DMS53 treated with DMSO at 0.1 percent for 48 hours (cell line): ENCODE results near the gene IPO5.
A peak's percentile ranks its signal among the peaks of the same experiment; 100 is the strongest.
"Not testable (repeated sequence)": the region's sequence is repeated elsewhere in the genome, so short reads cannot be mapped to it uniquely, and the experiment has no call there.

ENCODE experiments used
- DNase-seq: peaks from one replicate; lab custom pipeline; 2025; ENCODE audit not compliant: unreplicated experiment; lab: John Stamatoyannopoulos, UW

IPO5 gene

DNA sequence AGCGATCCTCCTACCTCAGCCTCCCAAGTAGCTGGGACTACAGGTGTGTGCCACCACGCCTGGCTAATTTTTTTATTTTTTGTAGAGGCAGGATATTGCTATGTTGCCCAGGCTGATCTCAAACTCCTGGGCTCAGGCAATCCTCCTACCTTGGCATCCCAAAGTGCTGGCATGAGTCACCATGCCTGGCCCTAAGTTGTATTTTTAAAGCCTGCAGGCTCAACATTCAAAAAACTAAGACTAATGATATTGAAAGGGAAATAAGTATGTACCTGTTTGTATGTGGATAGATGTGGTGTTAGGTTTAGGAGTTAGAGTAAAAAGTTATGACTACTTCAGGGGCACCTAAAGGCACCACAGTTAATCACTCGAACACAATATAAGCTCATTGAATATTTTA is 5.4 kb upstream of the IPO5 start:
- no peak for DNase-seq

DNA sequence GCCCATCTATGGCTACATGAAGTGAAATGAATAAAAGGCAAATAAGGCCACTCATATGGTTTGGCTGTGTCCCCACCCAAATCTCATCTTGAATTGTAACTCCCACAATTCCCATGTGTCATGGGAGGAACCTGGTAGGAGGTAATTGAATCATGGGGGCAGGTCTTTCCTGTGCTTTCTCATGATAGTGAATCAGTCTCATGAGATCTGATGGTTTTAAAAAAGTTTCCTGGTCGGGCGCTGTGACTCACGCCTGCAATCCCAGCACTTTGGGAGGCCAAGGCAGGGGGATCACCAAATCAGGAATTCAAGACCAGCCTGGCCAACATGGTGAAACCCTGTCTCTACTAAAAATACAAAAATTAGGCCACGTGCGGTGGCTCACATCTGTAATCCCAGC is 4.2 kb upstream of the IPO5 start:
- DNase-seq = not testable (repeated sequence)

- DNase-seq = no peak
These were observed 2.1 kb upstream of the IPO5 start for GRCh38 chr13:97951376-97951775.

DNA sequence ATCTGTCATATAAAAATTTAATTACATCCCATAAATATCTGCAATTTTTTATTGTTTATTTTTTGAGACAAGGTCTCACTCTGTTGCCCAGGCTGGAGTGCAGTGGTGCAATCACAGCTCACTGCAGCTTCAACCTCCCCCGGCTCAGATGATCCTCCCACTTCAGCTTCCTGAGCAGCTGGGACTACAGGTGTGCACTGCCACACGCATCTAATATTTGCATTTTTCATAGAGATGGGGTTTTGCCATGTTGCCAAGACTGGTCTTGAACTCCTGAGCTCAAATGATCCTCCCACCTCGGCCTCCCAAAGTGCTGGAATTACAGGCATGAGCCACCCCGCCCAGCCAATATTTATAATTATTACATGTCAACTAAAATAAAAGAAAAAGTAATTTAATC is 644 bp upstream of the IPO5 start:
- not testable (repeated sequence) for DNase-seq

- no peak for DNase-seq
These were observed 7.9 kb downstream of the IPO5 start for GRCh38 chr13:97961340-97961739.

- DNase-seq = no peak
These were observed 9.4 kb downstream of the IPO5 start for GRCh38 chr13:97962887-97963286.

DNA sequence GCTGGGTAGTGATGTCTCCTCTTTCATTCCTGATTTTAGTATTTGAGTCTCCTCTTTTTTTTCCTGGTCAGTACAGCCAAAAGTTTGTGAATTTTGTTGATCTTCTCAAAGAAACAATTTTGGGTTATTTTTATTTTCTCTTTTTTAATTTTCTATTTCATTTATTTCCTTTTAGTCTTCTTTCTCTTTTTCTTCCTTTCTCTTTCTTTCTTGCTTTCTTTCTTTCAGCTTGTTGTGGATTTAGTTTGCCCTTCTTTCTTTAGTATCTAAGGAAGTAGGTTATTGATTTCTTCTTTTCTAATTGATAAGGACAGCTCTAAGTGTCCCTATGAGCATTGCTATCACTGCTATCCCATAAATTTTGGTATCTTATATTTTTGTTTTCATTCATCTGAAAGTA is 13.8 kb downstream of the IPO5 start:
- no peak for DNase-seq

DNA sequence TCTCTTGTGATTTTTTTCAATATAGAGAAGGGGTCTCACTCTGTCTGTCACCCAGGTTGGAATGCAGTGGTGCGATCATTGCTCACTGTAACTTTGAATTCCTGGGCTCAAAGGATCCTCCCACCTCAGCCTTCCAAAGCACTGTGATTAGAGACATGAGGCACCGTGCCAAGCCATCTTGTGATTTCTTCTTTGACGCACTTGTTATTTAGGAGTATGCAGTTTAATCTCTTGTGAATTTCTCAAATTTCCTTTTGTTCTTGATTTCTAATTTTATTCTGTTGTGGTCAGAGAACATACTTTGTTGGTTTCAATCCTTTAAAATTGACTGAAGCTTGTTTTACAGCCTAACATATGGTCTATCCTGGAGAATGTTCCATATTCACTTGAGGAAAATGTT is 14.5 kb downstream of the IPO5 start:
- DNase-seq = no peak

GRCh38 chr13:97971519-97971918 is 18.0 kb downstream of the IPO5 start:
- no peak for DNase-seq

GRCh38 chr13:97974773-97975172 is 21.3 kb downstream of the IPO5 start:
- no peak for DNase-seq

DNA sequence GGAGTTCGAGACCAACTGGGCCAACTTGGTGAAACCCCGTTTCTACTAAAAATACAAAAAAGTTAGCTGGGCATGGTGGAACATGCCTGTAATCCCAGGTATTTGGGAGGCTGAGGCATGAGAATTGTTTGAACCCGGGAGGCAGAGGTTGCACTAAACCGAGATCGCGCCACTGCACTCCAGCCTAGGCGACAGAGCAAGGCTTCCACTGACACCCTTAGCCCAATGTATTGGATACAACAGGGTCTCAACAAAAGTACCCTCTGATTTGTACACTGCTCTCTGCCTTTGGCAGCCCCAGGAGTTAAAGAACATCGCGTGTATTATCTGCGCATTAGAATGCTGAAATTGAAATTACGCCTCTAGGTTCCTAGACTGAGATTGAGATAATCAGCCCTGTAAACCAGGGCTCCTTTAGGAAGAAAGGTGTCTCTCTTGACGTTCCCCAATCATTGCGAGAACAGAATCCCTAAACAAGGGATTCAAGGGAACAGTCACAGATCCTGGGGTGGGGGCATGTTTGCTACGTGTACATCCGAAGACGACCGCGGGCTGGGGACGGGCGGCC is 21.9 kb downstream of the IPO5 start:
- no peak for DNase-seq

- DNase-seq = peak; percentile 31
These were observed 22.6 kb downstream of the IPO5 start for GRCh38 chr13:97975848-97976609.

DNA sequence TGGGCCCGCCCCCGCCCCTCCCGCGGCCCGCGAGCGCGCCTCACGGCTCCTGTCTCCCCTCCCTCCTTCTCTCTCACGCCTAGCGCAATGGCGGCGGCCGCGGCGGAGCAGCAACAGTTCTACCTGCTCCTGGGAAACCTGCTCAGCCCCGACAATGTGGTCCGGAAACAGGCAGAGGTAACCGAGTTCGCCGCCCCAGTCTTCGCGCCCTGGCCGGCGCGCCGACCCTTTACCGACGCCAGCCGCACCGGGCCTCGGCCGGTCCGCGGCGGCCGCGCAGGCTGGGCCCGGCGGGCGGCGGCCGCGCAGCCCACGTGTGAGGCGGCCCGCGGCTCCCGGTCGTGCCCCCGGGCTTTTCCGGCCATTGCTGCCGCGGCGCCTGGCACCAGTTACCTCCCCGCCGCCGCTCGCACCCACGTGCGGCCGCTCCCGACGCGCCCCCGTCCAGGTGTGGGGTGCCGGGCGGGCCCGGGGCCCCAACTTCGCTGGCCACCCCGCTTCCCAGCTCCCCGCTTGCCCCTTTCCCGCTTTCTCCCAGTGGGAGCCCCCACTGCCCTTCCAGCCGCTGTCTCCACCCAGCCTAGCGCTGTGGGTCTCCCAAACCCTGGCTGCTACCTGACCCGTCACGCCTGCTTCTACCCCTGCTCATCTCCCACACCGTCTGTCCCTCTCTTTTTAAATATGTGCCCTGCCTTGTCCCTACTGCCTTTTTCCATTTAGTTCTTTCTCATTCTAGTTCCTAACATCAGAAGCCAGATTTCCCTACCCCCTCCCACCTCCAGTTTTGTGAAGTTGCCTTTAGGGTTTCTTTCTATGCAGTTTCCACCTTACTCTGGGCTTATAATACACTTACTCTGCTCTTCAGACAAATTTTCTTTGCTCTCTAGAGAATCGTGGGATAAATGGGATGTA is 23.4 kb downstream of the IPO5 start:
- no peak for DNase-seq

- DNase-seq = no peak
These were observed 24.5 kb downstream of the IPO5 start for GRCh38 chr13:97977982-97978381.

- DNase-seq = no peak
These were observed 25.2 kb downstream of the IPO5 start for GRCh38 chr13:97978651-97979050.

DNA sequence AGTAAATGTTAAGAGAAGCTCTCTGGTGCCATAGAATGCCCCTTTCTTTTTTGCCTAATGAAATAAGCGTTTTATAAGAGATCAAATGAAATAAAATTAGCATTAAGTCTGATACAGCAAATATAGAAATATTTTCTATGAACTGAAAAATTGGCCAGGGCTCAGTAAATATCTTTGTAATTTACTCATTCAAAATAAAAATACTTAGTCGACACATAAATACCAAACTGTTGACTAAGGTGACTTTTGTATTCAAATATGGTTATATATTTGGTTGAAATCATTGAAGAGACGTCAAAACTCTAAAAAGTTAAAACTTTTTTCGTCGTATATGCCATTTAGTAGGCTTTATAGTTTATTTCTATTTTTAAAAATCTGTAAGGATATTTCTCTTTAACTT is 25.6 kb downstream of the IPO5 start:
- no peak for DNase-seq

GRCh38 chr13:97979556-97979955 is 26.1 kb downstream of the IPO5 start:
- DNase-seq = no peak

DNA sequence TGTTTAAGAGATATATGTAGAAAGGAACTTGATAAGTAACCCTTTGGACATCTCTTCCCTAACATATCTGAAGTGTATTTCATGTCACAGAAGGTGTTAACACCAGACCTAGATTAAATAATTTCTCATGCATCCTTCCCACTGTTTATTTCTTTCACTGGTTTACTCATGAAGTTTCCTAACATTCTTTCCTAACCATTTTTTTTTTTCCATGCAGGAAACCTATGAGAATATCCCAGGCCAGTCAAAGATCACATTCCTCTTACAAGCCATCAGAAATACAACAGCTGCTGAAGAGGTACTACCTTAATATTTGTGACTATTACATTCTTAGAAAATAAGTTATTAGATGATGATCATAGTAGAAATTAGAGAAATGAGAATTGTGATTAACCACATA is 28.8 kb downstream of the IPO5 start:
- no peak for DNase-seq

DNA sequence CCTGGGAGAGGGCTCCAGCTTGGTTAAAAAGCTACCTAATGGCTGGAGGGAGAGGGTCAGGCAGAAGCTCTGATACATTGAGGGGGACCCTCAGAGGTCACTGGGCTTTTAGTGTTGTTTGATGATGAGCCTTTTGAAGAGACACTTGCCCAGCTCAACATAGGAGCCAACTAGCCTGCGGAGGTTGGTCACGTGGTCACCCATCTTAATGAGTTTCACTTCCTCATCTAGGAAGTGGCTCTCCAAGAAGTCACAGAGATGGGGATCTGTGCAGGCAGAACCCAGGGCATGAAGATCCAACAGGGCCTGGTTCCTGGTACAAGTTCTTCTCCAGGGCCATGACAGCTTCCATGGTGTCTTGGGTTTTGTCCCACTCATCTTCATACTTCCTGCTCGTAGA is 33.4 kb downstream of the IPO5 start:
- DNase-seq = no peak

DNA sequence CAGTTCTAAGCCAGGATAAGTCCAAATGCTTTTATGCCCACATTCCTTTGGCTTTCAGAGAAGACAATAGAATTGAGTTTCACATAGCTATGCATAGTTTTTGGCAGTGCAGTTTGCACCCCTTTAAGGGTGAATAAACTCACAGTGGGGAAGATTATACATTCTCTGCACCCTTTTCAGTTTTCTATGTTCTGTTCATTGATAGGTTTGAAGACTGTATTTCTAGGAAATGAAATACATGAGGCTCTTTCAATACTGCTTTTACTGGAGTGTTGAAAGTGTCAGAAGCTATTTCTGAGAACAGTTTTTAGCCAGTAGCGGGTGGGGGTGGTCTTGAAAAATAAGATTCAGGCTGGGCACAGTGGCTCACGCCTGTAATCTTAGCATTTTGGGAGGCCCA is 46.2 kb downstream of the IPO5 start:
- DNase-seq = no peak

- DNase-seq = no peak
These were observed 50.6 kb downstream of the IPO5 start for GRCh38 chr13:98004107-98004506.

DNA sequence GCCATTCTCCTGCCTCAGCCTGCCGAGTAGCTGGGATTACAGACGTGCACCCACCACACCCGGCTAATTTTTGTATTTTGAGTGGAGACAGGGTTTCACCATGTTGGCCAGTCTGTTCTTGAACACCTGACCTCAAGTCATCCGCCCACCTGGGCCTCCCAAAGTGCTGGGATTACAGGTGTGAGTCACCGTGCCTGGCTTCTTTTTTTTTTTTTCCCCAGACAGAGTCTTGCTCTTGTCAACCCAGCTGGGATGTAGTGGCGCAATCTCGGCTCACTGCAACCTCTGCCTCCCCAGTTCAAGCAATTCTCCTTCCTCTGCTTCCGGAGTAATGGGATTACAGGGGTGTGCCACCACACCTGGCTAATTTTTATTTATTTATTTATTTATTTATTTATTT is 51.5 kb downstream of the IPO5 start:
- not testable (repeated sequence) for DNase-seq
